Diencephalon (tissue), 1 donor: Measurements from ENCODE around the gene PRAMEF11. TPM values are rescaled to one million over a fixed set of nuclear protein-coding genes. Genes with fewer than 3 reads are reported as not detected.

Source experiments
- total RNA-seq: library from RNA; depleted of rRNA; stranded (reverse); fragments of >200 nt; gene quantifications from one replicate; pipeline ENCODE4 v1.2.3, GENCODE V29; 2014

PRAMEF11 gene
- not detected for total RNA-seq

GRCh38 chr1:12831310-12831709 lies at the start of gene PRAMEF11:
PRAMEF11 (minus strand) TSS chr1:12831410; CDS start chr1:12828789, 2,621 bp downstream.

GRCh38 chr1:12856786-12857185 lies 25.6 kb upstream of the PRAMEF11 start, which contains the start of gene PRAMEF2:
PRAMEF2 (plus strand) TSS chr1:12857086; CDS start chr1:12859010, 1,924 bp downstream.

DNA sequence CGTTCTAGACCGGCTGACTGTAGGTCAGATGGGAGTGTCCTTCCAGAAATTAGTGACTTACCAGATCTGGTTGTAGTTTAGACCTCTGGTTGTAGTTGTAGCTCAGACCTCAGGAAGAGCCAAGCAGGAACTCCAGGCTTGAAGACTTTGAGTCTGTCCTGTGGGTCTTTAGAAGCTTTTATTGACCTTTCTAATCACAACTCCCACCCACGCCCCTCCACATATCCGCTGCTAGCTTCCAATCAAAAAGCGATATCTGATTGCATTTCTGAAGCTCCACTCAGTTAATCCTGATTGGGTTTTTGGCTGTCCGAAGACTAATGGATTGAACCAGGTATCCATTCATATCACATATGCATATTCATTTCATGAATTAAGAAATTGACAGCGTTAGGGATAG lies 17.4 kb upstream of the PRAMEF11 start, which contains the start of gene HNRNPCL1:
Gene HNRNPCL1 (minus strand): TSS at position 101 of the 400 bp plus-strand sequence. CDS start 431 bp downstream, outside the sequence.

GRCh38 chr1:12791097-12791496 lies 40.1 kb downstream of the PRAMEF11 start, which contains the start of gene PRAMEF1:
PRAMEF1 (plus strand) TSS chr1:12791397; CDS start chr1:12793228, 1,831 bp downstream.

Other genes starting within 250 kb of the PRAMEF11 start
- gene DHRS3, start 213.2 kb downstream of the PRAMEF11 start, total RNA-seq = 28.4 TPM
- not detected for gene AADACL4, start 187.3 kb downstream of the PRAMEF11 start, total RNA-seq
- gene AADACL3, start 115.3 kb downstream of the PRAMEF11 start, total RNA-seq = not detected
- gene CFAP107, start 85.2 kb downstream of the PRAMEF11 start, total RNA-seq = 3.0 TPM
- gene PRAMEF12, start 57.7 kb downstream of the PRAMEF11 start, total RNA-seq = not detected
- not detected for gene PRAMEF1, start 40.0 kb downstream of the PRAMEF11 start, total RNA-seq
- not detected for gene HNRNPCL1, start 17.3 kb upstream of the PRAMEF11 start, total RNA-seq
- gene PRAMEF2, start 25.7 kb upstream of the PRAMEF11 start, total RNA-seq = not detected
- gene PRAMEF4, start 54.8 kb upstream of the PRAMEF11 start, total RNA-seq = not detected
- not detected for gene PRAMEF10, start 66.9 kb upstream of the PRAMEF11 start, total RNA-seq
- gene PRAMEF7, start 85.2 kb upstream of the PRAMEF11 start, total RNA-seq = not detected
- not detected for gene PRAMEF6, start 116.2 kb upstream of the PRAMEF11 start, total RNA-seq
- not detected for gene PRAMEF27, start 225.2 kb upstream of the PRAMEF11 start, total RNA-seq
- not detected for gene HNRNPCL3, start 229.4 kb upstream of the PRAMEF11 start, total RNA-seq
- not detected for gene PRAMEF25, start 239.4 kb upstream of the PRAMEF11 start, total RNA-seq